DOHH2 (cell line): ENCODE data around the gene FKBP6.

Experiments
- EZH2phosphoT487 ChIP-seq: fragments of 200-600 bp; sonication (generic); IDR thresholded peaks from 2 replicates; pipeline ENCODE4 v1.6.1; 2017; ENCODE audit warnings: borderline replicate concordance, mild to moderate bottlenecking, antibody characterized with exemption, low read length, moderate library complexity, mixed read lengths
- TF ChIP-seq, protein P1 (sequence below): fragments of 200-600 bp; sonication (generic); IDR thresholded peaks from one replicate; pipeline ENCODE4 v1.5.1; 2014; ENCODE audit warnings: antibody characterized with exemption, mild to moderate bottlenecking, low read depth, low read length; ENCODE audit not compliant: poor library complexity, severe bottlenecking

DNA sequence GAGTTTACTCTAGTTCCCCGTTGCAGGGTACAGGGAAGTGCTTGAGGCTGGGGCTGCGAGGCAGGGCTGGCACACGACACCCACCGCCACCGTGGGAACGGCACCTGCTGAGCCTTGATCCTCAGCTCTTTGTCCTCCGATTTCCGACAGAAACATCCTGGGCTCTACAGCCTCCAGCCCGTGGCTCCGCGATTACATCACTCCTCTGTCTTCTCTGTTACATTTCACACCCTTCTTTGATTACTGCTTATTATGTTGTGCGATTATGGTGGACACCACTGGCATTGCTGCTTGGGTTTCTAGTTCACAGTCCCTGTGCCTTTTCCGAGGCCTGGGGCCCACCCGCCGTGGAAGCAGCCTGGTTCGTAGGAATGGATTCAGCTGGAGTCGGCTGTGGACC is 26.9 kb downstream of the FKBP6 start:
- TF ChIP-seq, protein P1, sequence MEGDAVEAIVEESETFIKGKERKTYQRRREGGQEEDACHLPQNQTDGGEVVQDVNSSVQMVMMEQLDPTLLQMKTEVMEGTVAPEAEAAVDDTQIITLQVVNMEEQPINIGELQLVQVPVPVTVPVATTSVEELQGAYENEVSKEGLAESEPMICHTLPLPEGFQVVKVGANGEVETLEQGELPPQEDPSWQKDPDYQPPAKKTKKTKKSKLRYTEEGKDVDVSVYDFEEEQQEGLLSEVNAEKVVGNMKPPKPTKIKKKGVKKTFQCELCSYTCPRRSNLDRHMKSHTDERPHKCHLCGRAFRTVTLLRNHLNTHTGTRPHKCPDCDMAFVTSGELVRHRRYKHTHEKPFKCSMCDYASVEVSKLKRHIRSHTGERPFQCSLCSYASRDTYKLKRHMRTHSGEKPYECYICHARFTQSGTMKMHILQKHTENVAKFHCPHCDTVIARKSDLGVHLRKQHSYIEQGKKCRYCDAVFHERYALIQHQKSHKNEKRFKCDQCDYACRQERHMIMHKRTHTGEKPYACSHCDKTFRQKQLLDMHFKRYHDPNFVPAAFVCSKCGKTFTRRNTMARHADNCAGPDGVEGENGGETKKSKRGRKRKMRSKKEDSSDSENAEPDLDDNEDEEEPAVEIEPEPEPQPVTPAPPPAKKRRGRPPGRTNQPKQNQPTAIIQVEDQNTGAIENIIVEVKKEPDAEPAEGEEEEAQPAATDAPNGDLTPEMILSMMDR = no peak
- TF ChIP-seq EZH2phosphoT487 = no peak
